HG03457 (cell line): ENCODE data around the gene TSHZ2.

Experiments used
- ATAC-seq: cut with Tn5 transposase; IDR thresholded peaks from one replicate; pipeline ENCODE4 v1.9.1; 2021; ENCODE audit warnings: moderate number of reproducible peaks; ENCODE audit not compliant: unreplicated experiment

The TSHZ2 gene

DNA sequence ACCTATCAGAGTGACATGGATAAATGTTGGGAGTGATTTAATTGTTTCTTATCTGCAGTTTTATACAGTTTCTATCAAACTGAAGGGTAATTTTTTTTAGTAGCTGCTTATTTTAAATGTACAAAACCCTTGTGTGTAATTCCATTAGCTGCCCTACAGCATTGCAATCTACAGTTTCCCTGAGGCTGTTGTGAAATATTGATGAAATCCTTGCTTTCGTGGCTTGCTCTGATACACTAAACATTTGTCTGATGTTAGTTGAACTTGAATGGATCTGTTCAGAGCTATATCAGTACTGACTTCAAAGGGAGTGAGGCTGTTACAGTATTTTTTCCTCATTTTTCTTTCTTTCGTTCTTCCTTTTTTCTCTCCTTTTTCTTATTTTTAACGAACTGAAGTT, 255.4 kb downstream of the TSHZ2 start:
- ATAC-seq = no peak

DNA sequence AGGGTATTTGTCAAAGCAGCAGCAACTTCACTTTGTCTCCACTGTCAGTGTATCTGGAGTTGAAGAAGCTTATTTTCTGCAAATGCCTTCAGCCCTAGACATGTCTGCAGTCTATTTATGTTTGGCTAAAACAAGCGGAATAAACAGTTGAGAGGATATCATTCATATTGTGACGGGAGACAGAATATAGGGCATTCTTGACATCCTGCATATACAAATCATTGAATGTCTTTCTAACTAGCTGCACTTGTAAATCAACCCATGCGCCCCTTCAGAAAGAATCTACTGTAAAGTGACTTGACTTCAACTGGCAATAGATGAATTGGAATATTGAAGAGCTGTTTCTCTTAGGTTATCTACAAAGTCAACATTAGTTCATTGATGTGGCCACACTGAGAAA, 258.9 kb downstream of the TSHZ2 start:
- ATAC-seq = no peak

DNA sequence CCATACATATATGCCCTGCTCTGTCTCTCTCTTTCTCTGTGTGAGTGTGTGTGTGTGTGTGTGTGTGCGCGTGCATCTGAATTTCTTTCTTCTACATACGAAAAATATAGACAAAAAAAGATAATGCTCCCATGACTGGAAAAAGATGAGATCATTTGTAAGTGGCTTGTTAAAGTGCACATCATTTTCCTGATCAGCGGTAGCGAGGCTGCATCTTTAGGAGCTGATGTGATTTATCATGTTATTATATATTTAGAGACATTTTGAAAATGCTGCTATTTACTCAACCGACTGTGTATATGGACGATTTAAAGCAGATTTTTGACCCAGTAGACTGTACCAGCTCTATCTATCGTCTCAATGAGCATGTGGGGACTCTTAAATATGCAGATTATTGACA, 265.3 kb downstream of the TSHZ2 start:
- ATAC-seq = no peak

DNA sequence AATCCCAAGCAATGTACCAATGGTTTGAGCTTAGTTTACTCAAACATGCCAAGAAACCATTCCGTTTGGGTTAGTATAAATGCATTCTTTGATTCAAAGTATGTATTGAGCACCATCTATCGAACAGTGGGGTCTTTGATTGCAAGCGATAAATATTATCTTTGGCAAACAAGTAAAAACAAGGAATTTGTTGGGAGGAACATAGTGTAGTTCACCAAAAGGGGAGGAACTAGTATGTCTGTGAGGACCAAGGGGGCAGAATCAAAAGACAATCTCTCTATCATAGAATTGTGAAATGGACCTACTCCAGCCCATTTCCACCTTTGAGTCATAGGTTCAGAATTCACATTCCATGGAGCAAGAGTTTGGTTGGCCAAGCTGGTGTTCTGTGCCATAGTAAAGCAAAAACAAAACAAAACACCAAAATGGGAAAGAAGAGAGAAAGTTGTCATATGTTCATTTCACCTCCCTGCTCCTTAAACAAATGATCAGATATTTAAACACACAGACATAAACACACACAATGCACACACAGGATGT, 266.0 kb downstream of the TSHZ2 start:
- ATAC-seq = no peak

DNA sequence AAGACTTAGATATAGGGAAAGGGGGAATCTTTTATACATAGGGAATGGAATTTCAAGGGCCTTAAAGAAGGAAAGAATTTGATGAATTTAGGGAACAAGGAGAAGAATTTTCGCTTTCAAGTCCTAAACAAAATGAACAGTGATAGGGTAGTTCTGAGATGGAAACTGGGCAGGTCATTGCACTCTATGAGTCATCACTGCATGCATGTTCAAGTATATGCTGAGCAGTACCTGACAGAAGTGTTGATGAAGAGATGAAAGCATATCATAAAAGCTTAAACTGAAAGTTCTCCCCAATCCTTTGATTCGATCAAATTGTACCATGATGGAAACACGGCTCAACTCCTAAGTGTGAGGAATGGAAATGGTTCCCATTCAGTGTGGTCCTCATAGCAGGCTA, 271.0 kb downstream of the TSHZ2 start:
- ATAC-seq = no peak

DNA sequence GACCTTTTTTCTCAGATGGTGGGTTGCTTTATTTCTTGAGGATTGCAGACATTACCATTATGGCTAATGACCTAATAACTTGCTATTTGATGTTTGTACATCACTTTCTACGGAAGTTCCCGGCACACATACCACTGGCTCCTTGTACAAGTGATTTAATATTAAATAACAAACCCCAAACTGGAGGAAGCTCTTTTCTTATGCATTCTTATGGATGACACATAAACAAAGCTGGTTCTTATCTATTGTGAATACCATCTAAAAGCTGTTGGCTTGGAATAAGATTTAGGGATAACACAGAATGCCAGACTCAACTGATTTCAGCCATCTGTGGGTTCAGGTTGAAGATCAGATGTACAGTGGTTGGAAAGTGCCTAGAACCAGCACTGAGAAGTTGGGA, 272.6 kb downstream of the TSHZ2 start:
- no peak for ATAC-seq

DNA sequence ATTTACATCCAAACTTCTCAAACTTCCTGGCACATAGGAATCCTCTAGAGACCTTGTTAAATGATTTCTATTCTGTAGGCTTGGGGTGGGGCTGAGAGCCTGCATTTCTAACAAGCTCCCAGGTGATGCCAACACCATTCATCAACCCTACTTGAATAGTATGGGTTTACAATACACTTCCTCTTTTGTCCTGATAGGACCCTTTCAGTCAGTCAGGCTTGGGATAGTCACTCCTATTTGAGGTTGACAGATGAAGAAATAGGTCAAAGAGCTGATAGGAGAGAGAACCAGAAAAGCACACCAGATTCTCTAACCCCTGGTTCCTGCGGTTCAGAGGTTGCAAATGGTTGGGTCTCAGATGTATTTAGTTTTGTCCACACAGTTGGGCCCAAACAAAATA, 273.4 kb downstream of the TSHZ2 start:
- no peak for ATAC-seq

DNA sequence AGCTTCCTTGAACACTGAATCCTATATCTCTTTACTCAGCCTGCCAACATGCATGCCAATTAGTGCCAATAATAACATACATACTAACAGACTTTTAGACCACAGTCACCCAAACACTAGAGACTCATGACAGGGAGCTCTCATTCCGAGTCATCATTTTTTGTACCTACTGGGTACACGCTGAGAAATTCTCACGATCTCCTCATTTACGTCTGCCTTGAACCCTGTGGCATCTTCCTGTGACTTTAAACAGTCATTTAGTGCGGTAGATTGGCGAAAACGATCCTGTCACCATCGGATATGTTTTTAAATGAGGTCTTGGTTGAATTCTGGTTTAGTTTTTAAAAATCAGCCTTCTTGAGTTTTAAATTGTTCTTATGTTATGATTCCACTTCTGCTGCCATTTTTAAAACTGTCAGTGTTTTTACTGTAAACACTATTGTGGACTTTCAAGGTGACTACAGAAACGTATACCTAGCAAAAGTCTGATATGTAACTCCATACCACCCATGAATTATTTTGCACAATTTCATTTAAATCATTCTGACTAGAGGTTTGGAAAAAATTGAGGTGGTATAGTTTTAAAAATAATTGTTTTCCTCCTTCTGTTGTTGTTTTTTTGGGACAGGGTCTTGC, 275.4 kb downstream of the TSHZ2 start:
- ATAC-seq = no peak

DNA sequence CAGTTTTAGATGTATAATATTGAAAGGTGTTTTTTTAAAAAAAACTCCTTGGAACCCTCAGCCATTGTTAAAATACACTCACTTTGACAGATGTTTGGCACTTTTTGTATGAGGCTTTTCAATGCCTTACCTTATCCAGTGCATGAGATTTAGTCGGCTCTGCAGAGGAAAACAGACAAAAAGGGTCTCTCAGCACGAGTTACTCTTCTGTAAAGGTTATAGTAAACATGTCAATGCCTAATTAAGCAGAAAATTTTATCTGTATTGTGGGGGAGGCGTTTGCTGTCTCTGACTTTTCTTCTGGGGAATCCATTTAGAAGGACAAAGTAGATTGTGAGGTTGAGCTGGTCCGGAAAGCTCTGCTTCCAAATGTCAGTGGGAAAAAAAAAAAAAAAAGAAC, 278.3 kb downstream of the TSHZ2 start:
- ATAC-seq = no peak

DNA sequence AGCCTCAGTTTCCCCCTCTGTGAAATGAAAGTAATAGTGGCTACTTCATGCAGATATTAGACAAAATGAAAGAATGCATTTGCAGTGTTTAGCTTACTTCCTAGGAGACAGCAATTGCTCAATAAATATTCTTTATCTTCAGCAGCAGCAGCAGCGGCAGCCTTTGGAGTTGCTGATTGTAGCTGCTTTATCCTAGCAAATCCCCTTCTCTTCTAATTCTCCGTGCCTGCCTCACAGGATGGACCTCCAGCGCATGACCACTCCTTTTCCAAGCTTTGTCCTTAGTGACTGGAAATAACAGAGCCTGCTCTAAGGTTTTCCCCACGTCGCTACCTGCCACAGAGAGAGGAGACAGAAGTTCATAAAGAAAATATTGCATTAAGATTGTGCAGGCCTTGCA, 279.8 kb downstream of the TSHZ2 start:
- ATAC-seq = no peak

DNA sequence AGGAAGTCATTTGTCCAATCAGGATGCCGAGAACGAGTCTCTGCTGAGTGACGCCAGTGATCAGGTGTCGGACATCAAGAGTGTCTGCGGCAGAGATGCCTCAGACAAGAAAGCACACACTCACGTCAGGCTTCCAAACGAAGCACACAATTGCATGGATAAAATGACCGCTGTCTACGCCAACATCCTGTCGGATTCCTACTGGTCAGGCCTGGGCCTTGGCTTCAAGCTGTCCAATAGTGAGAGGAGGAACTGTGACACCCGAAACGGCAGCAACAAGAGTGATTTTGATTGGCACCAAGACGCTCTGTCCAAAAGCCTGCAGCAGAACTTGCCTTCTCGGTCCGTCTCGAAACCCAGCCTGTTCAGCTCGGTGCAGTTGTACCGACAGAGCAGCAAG, 281.5 kb downstream of the TSHZ2 start:
- no peak for ATAC-seq

DNA sequence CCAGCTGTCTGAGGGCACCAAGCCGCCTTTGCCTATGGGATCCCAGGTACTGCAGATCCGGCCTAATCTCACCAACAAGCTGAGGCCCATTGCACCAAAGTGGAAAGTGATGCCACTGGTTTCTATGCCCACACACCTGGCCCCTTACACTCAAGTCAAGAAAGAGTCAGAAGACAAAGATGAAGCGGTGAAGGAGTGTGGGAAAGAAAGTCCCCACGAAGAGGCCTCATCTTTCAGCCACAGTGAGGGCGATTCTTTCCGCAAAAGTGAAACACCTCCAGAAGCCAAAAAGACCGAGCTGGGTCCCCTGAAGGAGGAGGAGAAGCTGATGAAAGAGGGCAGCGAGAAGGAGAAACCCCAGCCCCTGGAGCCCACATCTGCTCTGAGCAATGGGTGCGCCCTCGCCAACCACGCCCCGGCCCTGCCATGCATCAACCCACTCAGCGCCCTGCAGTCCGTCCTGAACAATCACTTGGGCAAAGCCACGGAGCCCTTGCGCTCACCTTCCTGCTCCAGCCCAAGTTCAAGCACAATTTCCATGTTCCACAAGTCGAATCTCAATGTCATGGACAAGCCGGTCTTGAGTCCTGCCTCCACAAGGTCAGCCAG, 283.0 kb downstream of the TSHZ2 start:
- no peak for ATAC-seq

DNA sequence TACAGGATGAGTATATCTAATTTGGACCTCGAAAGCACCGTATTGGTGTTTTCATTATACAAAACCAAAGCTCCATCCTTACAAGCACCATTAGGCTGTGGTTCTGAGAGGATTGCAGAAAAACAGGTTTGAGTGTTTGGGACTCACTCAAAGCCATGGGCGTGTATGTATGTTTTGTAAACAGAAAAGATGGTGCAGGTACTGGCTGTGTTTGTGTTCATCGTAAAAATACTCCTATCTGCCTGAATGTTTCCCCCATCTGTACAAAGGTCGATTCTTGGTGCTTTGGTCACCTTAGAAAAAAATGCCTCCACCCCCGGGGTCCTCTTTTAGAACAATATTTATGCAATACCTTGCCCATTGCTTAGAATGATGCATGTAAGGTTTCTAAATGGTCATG, 286.6 kb downstream of the TSHZ2 start:
- no peak for ATAC-seq

DNA sequence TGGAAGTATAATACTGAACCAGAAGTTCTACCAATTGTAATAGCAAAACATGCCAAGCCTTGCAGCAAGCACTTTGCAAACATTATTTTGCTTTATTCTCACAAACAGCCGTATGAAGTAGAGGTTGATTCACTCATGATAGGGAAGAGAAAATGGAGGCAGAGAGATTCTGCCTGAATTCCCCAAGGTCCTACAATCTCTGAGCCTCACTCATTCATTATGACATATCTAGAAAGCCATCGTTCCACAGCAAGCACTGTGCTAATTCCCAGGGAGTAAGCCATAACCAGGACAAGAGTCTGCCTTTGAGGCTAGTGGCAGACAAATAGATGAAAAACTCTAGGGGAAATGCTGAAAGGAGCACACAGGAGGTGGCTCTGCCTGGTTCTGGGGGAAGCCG, 288.0 kb downstream of the TSHZ2 start:
- no peak for ATAC-seq

DNA sequence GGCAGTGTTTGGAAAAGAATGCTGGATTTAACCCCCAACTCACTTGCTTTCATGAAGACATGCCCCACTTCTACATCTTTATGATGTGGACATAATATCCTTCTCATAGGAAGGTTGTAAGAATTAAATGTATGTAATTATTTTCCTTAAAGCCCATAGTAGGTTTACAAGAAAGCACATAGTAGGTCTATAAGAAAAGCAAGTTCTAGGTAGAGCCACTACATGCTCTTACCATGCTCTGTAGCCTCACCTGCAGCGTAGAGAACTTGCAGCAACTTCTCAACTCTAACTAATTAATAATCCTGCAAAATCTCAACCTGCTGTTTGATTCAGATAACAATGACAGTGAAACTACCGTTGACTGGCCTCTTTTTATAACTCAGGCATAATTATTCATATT, 288.4 kb downstream of the TSHZ2 start:
- no peak for ATAC-seq

DNA sequence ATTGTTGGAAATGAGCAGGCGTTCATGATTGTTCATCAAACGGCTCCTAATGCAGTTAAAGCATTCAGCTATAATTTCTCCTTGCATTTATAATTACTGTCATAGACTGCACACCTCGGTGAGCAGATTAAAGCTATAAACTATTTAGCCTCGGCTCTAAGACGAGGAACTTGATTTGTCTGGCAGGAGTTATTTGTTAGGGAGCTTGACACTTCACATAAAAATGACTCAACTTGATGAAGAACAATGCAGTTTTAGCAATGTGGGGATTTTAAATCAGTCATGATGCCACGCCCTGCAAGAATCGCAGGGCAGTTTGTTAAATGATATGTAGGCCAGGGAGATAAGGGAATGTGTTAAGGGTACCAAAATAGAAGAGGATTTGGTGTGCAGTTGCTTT, 290.2 kb downstream of the TSHZ2 start:
- no peak for ATAC-seq

DNA sequence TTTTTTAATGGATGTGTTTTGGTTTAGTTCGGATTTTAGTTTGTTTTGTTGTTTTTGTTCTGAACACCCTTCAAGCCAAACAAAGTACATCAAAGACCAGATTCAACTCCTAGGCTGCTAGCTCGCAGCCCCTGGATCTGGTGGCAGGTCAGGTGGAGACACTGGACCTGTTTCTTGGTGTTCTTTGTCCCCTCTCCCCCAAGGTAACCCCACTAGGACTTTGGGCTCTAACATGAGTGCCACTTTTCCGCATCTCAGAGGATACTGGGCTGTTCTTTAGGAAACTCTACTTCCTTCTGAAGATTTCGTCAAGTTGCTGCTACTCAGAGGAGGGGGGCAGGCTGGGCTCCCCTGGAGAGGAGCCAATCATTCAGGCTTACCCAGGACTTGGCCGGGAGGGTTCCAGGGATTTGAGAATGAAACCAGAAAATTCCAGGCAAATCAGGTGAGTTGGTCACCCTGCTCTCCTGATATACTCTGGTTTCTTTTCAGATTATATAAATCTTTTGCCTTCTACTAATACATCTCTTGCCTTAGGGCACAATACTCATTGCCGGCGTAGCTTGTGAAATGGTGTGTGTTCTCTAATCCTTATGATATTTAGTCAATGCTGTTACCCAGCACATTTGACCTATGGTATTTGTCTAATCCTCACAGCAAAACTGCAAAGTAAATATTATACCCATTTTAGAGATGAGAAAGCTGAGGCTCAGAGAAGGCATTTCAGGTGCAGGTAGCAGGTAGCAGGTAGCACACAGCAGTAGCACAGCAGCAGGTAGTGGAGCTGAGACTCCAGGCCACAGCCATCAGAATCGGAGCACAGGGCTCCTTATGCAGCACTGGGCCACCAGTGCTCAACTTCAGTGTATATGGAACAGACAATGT, 291.6 kb downstream of the TSHZ2 start:
- no peak for ATAC-seq

DNA sequence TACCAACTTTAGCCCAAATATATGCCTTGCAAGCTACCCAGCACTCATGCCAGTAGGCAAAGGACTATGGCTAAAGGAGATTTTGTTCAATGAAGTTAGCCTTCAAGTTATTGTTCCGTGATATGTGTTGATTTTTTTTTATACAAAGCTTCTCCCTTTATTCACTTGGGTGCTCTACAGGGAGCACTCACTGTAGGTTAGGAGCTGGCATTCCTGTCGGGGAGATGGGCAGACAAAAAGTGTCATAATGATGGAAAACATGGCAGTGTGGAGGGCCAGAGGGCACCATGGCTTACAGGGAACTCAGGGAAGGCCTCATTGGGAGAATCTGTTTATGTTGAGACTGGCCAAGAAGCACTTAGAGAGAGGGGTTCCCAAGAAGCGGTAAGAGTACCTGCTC, 292.4 kb downstream of the TSHZ2 start:
- no peak for ATAC-seq

DNA sequence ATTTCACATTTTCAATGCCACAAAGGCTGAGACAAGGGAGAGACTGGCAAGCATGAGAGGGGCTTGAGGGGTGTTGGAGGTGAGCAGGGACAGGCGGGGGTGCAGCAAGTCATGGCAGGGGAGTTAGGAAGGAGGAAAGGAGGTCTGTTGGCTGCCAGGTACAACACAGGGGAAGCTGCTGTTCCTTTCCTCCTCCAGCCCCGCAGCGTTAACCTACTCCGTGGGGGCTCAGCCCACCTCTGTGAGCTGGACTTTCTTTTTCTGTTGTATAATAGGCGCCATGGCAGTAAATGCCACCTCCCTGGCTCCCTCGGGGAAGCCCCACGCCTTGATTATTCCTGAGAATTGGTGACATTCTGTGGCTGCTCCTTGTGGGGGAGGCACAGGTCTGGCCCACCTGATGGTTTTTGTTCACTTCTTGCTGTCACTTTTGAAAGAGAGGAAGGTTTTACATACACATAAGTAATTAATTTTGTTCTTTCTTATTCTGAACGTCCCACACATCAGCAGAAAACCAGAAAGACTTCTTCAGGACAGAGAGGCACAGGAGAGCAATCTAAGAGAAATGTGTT, 293.2 kb downstream of the TSHZ2 start:
- ATAC-seq = no peak

DNA sequence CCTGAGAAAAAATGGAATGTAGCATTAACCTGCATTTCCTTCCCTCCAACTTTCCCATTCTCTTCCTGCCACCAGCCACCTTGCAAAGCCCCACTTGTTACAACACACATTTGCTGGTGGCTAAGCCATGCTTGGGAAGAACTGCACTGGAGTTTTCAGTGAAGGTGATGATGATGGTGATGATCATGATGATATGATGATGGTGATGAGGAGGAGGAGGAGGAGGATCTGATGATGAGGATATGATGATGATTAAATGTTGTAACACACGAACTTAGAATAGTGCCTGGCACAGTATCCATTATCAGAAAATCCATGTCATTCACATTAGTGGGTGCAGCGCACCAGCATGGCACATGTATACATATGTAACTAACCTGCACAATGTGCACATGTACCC, 297.2 kb downstream of the TSHZ2 start:
- no peak for ATAC-seq

DNA sequence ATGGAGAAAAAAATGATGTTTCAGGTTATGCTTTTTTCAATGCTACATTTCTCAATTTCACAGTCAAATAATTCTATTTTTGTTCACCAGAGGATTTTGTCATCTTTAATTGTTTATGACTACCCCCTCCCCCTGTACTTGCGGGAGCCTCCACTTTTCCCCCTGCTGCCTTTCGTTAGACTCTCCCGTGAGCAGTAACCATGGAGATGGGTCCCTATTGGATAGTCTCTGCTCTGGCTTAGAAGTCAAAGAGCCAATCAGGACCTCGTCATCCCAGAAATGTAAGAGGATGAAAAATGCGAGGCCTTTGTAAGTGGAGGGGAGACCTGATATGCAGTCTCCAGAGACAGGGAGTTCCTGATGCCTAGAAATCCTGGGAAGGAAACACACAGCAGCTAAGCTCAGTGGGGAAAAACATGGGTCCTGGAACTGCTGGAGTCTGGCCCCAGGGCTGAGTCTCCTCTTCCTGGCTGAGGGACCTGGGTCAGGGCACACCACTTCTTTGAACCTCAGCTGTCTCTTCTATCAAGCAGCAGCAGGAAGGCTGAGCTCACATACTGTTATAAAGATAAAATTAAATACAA, 298.7 kb downstream of the TSHZ2 start:
- ATAC-seq = no peak
